Duodenal mucosa (tissue), 2 donors: ENCODE measurements around the gene TAF1C.

ENCODE experiments used
- H3K27ac ChIP-seq: one replicate; pipeline ENCODE4 v1.7.0; 2013; ENCODE audit warnings: low read depth, low read length
- H3K27me3 ChIP-seq, 2 donors: one replicate each; pipeline ENCODE4 v1.7.0; 2013; ENCODE audit warnings: low read length in 2 of 2, control low read depth in 1 of 2; ENCODE audit not compliant: insufficient read depth in 2 of 2, control insufficient read depth in 1 of 2
- H3K36me3 ChIP-seq, 2 donors: one replicate each; pipeline ENCODE4 v1.7.0; 2013; ENCODE audit warnings: low read length in 2 of 2, control low read depth in 1 of 2; ENCODE audit not compliant: insufficient read depth in 2 of 2, control insufficient read depth in 1 of 2
- H3K4me1 ChIP-seq, 2 donors: one replicate each; pipeline ENCODE4 v1.7.0; 2013; ENCODE audit warnings: low read length in 2 of 2, control low read depth in 1 of 2; ENCODE audit not compliant: insufficient read depth in 2 of 2, control insufficient read depth in 1 of 2
- H3K4me3 ChIP-seq, 2 donors: one replicate each; pipeline ENCODE4 v1.7.0; 2013; ENCODE audit warnings: low read length in 2 of 2, low read depth in 1 of 2
- H3K9ac ChIP-seq, 2 donors: one replicate each; pipeline ENCODE4 v1.7.0; 2013; ENCODE audit warnings: low read length in 2 of 2, low read depth in 1 of 2
- H3K9me3 ChIP-seq, 2 donors: one replicate each; pipeline ENCODE4 v1.7.0; 2013; ENCODE audit warnings: low read length in 2 of 2, control low read depth in 1 of 2; ENCODE audit not compliant: control insufficient read depth in 1 of 2

TAF1C gene

DNA sequence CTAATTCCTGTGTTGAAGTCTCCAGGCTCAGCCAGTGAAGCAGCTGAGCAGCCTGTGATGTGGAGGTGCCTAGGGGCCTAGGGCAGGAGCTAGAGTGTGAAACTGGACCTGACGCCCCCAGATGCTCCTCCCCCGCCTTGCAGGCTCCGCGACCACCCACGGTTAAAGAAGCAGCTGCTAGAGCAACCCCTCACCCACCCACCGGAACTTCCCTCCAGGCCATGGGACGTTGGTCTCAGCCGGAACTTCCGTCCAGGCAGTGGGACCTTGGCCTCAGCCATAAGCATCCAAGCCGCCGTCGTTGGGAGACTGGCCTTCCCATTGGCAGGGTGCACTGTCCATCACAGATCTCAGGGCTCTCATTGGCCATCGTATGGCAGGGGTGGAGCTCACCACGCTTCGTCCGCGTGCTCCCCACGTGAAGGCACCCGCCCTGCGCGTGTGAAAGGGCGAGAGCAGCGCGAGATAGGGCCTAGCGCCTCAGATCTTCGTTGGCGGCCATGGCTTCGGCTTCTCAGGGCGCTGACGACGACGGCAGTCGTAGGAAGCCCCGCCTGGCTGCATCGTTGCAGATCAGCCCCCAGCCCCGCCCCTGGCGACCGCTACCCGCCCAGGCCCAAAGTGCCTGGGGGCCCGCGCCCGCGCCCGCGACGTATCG lies 4.0 kb upstream of the TAF1C start, which contains the start of gene ADAD2:
ADAD2 (plus strand) TSS at position 427 of the 658 bp plus-strand sequence; CDS start at position 501, 74 bp downstream.
- Histone ChIP-seq H3K4me1 (peaks cover 2 to 6% of the 10 kb centered on the region in 2 donors), H3K36me3 (no peaks in the 10 kb centered on the region), H3K27me3 (no peaks in the 10 kb centered on the region), H3K9me3 (no peaks in the 10 kb centered on the region), H3K27ac (no peak within 1 kb of the TSS), H3K9ac (no peak within 1 kb of the TSS), H3K4me3 (no peak within 1 kb of the TSS)

DNA sequence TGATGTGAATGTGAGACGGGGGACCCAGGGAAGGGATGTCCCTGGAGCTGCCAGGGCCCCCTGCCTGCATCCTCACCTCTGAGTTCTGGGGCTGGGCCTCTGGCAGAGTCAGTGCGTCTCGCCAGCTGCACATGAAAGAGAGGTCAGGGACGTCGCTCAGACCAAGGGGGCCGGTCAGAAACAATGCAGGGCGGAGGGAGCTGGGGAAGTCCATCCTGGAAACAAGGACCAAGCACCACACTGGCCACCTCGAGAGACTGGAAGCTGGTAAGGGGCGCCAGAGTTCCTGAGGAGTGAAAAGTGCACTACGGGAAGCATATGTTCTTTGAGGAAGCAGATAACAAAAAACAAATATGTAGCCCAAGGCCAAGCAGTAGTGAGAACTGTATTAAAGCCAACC lies 2.1 kb downstream of the TAF1C start:
- no peak overlapping the region for H3K9ac ChIP-seq
- no peaks in the 10 kb centered on the region for H3K9me3 ChIP-seq
- no peak overlapping the region for H3K27ac ChIP-seq
- no peak overlapping the region for H3K4me3 ChIP-seq
- no peaks in the 10 kb centered on the region for H3K27me3 ChIP-seq
- peaks cover 3 to 12% of the 10 kb centered on the region in 2 donors for H3K4me1 ChIP-seq
- H3K36me3 ChIP-seq, result peaks cover 21 to 46% of the 10 kb centered on the region in 2 donors

DNA sequence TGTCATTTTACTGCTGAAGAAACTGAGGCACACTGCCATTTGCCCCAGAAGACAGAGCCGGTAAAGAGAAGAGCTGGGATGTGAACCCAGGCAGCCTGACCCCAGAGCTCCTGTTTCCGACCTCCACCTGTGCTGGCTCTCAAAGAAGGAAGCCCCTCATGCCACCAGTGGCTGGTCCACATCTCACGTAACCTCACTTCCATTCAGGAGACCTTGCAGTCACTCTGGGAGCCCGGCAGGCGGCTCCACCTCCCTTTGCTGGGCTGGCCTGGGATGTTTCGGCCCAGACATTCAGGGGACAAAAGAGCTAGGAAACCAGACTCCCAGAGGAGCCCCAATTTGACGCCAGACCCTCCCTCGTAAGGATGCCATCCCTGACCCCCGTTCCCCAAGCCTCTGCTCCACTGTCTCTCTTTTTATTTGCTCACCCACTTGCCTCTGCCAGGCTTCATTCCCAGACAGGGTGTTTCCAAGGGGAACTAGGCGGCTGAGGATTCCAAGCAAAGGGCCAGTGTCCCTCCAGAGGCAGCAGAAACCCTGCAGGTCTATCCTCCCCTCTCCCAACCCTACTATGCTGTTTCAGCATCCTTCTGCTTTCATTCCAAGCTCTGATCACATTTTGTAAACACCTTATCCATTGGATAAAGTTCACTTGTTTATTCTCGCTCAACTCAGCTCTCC lies 2.8 kb downstream of the TAF1C start:
- Histone ChIP-seq H3K36me3 (peaks cover 24 to 50% of the 10 kb centered on the region in 2 donors), H3K27ac (no peak overlapping the region), H3K27me3 (no peaks in the 10 kb centered on the region), H3K4me3 (no peak overlapping the region), H3K9me3 (no peaks in the 10 kb centered on the region), H3K9ac (no peak overlapping the region), H3K4me1 (peaks cover 3 to 12% of the 10 kb centered on the region in 2 donors)

DNA sequence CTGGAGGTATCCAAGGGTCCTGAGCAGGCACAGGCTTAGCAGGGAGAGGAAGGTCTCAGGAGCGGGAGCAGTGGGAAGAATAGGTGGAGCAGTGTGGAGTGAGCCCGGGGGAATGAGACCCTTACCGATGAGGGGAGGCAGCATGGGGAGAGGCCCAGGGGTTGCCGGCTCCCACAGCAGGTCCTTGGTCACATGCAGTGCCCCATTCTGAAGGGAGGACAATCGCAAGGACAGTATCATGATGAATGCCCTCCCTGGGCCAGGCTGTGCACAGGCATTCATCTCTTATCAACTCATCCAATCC lies 3.3 kb downstream of the TAF1C start:
- H3K9me3 ChIP-seq, result no peaks in the 10 kb centered on the region
- peaks cover 27 to 55% of the 10 kb centered on the region in 2 donors for H3K36me3 ChIP-seq
- H3K4me3 ChIP-seq, result no peak overlapping the region
- peaks cover 3 to 12% of the 10 kb centered on the region in 2 donors for H3K4me1 ChIP-seq
- H3K27ac ChIP-seq, result no peak overlapping the region
- H3K27me3 ChIP-seq, result no peaks in the 10 kb centered on the region
- no peak overlapping the region for H3K9ac ChIP-seq

DNA sequence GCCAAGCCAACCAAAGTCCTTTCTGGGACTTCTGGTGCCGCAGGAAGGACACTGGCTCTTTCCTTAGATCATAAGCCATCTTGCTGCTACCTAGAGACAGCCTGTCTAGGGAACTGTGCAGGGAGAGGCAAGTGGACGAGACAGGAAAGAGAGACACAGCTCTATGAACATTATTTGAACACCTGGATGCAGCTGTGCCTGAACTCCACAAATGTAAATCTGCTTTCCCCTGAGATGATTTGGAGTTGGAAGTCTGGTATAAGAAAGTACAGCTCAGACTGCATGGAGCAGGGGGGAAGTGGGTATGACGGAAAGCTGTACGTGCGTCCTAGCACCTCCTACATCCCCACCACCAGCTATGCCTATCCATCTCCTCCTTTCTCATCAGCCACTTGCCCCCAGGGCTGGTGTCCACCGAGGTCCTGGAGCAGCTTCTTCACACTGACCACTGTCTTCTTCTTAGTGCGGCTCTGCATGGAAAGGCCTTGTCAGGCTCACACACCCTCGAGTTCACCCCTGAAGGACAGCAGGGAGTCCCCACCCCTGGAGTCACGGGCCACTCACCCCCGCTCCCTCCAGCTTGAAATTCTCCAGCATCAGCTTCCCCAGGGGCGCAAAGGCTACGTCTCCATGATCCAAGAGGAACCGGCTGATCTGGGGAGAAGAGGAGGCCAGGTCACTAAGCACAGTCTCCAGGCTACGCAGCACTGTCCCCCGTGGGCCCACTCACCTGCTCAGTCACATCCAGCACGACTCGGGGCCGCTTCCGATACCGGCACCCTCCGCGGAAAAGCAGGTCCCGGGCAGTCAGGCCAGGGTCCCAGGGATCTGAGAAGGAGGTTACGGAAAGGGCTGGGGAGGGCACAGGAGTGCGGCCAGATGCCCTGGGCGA lies 3.9 kb downstream of the TAF1C start:
- no peak overlapping the region for H3K9ac ChIP-seq
- H3K27me3 ChIP-seq, result no peaks in the 10 kb centered on the region
- no peak overlapping the region for H3K4me3 ChIP-seq
- H3K9me3 ChIP-seq, result no peaks in the 10 kb centered on the region
- no peak overlapping the region for H3K27ac ChIP-seq
- peaks cover 3 to 12% of the 10 kb centered on the region in 2 donors for H3K4me1 ChIP-seq
- peaks cover 29 to 58% of the 10 kb centered on the region in 2 donors for H3K36me3 ChIP-seq

DNA sequence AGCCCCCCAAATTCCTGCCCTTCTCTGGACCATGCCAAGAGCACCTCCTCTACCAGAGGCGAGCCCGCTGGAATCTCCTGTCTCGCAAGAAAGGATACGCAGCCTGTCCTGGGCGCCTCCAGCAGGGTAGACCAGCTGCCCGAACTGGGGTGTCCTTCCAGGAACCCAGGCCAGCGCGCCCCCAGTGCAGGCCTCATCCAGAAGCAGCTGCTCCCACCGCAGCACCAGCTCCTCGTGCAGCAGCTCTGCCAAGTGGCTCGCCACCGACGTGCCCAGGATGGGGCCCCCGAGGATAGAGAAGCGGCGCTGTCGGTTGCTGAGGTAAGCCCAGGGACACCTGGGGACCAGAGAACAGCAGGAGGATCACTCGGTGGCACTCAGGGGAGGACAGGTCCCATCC lies 4.8 kb downstream of the TAF1C start:
- no peaks in the 10 kb centered on the region for H3K27me3 ChIP-seq
- no peaks in the 10 kb centered on the region for H3K9me3 ChIP-seq
- peaks cover 10 to 20% of the 10 kb centered on the region in 2 donors for H3K4me1 ChIP-seq
- H3K27ac ChIP-seq, result no peak overlapping the region
- H3K9ac ChIP-seq, result no peak overlapping the region
- H3K36me3 ChIP-seq, result peaks cover 29 to 58% of the 10 kb centered on the region in 2 donors
- H3K4me3 ChIP-seq, result no peak overlapping the region

DNA sequence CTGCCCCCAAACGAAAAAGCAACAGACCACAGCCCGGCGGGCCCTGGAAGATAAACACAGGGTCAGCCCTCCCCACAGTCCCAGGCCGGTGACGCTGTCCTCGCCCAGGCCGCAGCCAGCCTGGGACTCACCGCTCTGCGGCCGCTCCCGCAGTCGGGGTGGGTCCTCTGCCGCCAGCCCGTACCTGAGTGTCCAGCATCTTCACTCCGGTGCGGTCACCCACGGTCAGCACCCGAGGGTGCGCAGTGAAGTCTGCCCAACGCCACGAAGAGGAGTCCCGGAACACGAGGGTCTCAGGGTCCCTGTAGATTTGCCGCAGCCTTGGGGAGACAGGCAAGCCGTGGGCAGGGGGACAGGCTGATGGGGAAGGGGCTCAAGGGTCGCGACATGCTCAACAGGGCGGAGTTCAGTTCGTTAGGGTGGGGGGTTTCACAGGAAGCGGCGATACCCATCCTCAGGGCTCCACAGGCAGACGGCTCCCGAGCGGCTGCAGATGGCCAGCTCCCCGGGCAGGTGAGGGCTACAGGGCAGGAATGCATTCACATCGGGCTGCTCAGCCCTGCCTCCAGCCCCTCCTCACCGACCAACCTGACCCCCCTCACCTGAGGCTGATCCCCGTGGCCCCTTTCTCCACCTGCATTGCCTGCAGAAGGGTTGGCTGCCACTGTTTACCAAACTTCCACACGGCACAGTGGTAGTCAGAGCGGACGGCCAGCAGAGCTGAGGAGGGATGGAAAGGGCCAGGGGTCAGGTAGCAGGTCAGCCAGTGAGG lies 5.5 kb downstream of the TAF1C start:
- Histone ChIP-seq H3K4me3 (no peak overlapping the region), H3K27ac (no peak overlapping the region), H3K9me3 (no peaks in the 10 kb centered on the region), H3K27me3 (no peaks in the 10 kb centered on the region), H3K4me1 (peaks cover 17 to 26% of the 10 kb centered on the region in 2 donors), H3K36me3 (peaks cover 29 to 58% of the 10 kb centered on the region in 2 donors), H3K9ac (no peak overlapping the region)

DNA sequence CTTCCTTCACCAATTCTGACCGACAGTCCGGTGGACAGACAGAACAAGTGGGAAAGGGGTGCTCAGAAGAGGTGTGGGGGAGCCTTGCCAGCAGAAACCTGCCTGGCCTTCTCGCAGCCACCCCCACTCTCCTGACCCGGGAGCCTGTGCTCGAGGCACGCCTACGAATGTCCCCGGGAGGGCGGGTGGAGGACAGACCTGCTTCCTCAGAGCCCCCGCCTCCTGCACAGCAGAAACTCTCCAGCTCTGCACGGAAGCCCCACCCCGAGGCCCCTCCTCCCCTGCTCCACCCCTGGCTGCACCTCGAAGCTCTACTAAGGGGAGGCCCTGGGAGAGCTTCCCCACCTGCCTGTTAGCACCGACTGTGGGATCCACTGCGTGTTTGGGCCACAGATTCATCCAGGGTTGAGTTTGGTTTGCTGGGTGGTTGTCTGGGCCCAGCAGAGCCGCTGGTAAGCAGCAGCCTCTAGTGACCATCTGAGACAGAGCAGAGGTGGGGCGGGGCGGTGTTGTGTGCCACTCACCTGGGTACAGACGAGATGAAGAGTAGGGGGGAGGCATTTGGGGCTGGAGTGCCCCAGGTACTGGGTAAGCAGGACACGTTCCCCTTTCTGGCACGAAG lies 6.2 kb downstream of the TAF1C start:
- no peak overlapping the region for H3K27ac ChIP-seq

DNA sequence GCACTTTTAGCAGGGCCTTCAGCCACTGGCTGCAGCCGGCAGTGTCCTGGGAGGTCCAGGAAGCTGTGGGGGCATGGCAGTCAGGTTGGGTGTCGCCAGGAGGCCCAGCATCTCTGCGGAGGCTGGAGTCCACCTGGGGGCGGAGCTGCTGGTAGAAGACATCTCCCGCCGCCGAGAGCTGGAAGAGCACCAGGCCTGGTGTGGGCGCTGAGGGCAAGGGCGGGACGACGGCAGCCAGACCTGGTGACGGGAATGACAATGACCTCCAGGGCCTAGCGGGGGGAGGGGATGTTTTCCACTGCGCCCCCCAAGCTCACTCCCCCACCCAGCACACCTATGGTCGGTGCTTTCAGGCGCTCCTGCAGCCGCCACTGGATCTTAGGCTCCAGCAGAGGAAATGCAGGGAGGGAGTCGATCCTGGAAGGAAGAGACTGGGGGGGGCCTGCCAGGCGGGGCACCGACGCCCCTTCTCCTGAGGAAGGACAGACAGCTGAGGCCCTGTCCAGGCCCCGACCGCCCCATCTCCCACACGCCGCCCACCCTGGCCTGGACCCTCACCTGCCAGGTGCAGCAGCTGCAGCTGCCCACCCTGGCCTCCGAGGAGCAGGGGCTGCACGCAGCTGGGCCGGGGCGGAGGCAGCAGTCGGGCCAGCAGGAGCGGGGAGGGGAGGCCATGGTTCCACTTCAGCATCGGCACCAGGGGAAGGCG lies 7.1 kb downstream of the TAF1C start:
- H3K4me3 ChIP-seq, result no peak overlapping the region
- no peaks in the 10 kb centered on the region for H3K9me3 ChIP-seq
- H3K27me3 ChIP-seq, result no peaks in the 10 kb centered on the region
- peaks cover 18 to 27% of the 10 kb centered on the region in 2 donors for H3K4me1 ChIP-seq
- no peak overlapping the region for H3K9ac ChIP-seq
- H3K36me3 ChIP-seq, result peaks cover 29 to 57% of the 10 kb centered on the region in 2 donors
- H3K27ac ChIP-seq, result no peak overlapping the region

More for the DNA sequence above, 6.2 kb downstream of the TAF1C start:
- H3K4me3 ChIP-seq, result no peak overlapping the region
- H3K27me3 ChIP-seq, result no peaks in the 10 kb centered on the region
- no peaks in the 10 kb centered on the region for H3K9me3 ChIP-seq
- H3K4me1 ChIP-seq, result peaks cover 18 to 27% of the 10 kb centered on the region in 2 donors
- H3K36me3 ChIP-seq, result peaks cover 29 to 58% of the 10 kb centered on the region in 2 donors
- no peak overlapping the region for H3K9ac ChIP-seq
